H7 (cell line): Measurements from ENCODE around the gene KRTAP1-1. TPM values are rescaled to one million over a fixed set of nuclear protein-coding genes. Genes with fewer than 3 reads are reported as not detected.
"Not testable (repeated sequence)": the region's sequence is repeated elsewhere in the genome, so short reads cannot be mapped to it uniquely, and the experiment has no call there.

Experiments used
- DNase-seq: peaks from one replicate; pipeline ENCODE4 v3.0.0; 2012
- H3K27me3 ChIP-seq: 2 replicates; pipeline ENCODE4 v1.6.0; 2011; ENCODE audit warnings: mild to moderate bottlenecking, low read length; ENCODE audit not compliant: control insufficient read depth, insufficient read depth
- H3K36me3 ChIP-seq: replicated peaks from 2 replicates; pipeline ENCODE4 v1.5.1; 2011; ENCODE audit warnings: low read length; ENCODE audit not compliant: control insufficient read depth, insufficient read depth
- H3K4me3 ChIP-seq: 2 replicates; pipeline ENCODE4 v1.5.1; 2011; ENCODE audit warnings: low read depth, mild to moderate bottlenecking, control low read depth, low read length, moderate library complexity; ENCODE audit not compliant: insufficient read depth
- total RNA-seq: library from RNA; depleted of rRNA; stranded (reverse); fragments of >200 nt; shearing (Covaris generic); gene quantifications from 2 replicates; pipeline ENCODE4 v1.2.3, GENCODE V29; 2014

KRTAP1-1 gene
- total RNA-seq, 1 experiment from 2014 or later = not detected

DNA sequence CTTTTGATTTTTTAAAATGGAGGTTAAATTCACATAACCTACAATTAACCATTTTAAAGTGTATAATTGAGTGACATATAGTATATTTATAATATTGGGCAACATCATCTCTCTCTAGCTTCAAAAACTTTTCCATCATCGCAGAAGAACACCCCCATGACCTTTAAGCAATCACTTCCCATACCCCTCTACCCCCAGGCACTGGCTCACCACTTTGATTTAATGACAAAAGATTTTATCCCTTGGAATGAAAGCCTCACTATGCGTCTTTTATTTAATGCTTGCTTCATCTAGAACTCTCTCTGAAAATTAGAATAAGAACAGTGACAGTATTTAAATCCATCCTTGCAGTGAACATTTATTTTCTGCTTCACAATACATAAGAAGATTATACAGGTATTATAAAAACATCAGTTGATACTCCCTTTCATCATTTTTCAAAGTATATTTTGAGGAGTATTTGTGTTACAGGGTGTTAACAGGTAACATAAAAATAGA lies 3.3 kb downstream of the KRTAP1-1 start:
- peak; percentile 36 for DNase-seq
- Histone ChIP-seq H3K4me3 (no peak overlapping the region), H3K36me3 (no peaks in the 10 kb centered on the region), H3K27me3 (no peaks in the 10 kb centered on the region)

DNA sequence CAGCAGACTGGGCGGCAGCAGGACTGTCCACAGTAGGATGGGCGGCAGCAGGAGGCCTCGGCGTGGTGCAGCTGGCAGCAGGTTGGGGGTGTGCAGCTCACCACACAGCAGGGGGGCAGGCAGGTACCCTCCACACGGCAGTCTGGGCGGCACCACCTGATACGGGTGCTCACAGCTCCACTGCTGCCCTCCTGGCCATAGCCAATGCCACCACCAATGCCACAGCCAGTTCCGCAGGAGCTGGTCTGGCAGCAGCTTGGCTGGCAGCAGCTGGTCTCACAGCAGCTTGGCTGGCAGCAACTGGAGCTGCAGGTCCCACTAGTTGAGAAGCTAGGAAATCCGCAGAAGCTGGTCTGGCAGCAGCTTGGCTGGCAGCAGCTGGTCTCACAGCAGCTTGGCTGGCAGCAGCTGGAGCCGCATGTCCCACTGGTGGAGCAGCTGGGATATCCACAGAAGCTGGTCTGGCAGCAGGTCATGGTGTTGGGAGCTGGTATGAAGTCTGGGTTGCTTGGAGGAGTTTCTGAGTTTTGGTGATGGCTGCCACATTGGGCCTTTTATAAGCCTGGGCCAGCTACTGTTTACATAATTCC lies 6.8 kb downstream of the KRTAP1-1 start, which contains the start of gene KRTAP1-3:
Gene KRTAP1-3, minus strand, starts transcription at position 529 of the 590 bp plus-strand sequence. Its CDS starts 53 bp downstream, at position 476.
- H3K36me3 ChIP-seq, H3K4me3 ChIP-seq, DNase-seq, H3K27me3 ChIP-seq: not testable (repeated sequence)

DNA sequence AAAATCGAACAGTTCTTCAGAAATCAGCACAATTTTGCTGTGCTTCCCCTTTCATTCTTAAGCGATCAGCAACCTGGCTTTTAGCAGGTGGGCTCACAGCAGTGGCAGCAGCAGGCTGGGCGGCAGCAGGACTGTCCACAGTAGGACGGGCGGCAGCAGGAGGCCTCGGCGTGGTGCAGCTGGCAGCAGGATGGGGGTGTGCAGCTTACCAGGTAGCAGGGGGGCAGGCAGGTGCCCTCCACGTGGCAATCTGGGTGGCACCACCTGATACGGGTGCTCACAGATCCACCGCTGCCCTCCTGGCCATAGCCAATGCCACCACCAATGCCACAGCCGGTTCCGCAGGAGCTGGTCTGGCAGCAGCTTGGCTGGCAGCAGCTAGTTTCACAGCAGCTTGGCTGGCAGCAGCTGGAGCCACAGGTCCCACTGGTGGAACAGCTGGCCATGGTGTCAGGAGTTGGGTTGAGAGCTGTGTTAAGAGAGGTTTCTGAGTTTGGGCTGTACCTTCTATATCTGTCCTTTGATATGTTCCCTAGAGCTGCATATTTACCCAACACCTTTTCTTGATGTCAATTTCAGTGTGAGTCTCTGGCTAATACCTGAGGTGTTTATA lies 11.5 kb downstream of the KRTAP1-1 start, which contains the start of gene KRTAP1-4:
Gene KRTAP1-4, minus strand, starts transcription at position 563 of the 613 bp plus-strand sequence. Its CDS starts 117 bp downstream, at position 446.
- H3K27me3 ChIP-seq = no peaks in the 10 kb centered on the region
- H3K4me3 ChIP-seq = no peak within 1 kb of the TSS
- DNase-seq = no peak
- no peaks in the 10 kb centered on the region for H3K36me3 ChIP-seq

DNA sequence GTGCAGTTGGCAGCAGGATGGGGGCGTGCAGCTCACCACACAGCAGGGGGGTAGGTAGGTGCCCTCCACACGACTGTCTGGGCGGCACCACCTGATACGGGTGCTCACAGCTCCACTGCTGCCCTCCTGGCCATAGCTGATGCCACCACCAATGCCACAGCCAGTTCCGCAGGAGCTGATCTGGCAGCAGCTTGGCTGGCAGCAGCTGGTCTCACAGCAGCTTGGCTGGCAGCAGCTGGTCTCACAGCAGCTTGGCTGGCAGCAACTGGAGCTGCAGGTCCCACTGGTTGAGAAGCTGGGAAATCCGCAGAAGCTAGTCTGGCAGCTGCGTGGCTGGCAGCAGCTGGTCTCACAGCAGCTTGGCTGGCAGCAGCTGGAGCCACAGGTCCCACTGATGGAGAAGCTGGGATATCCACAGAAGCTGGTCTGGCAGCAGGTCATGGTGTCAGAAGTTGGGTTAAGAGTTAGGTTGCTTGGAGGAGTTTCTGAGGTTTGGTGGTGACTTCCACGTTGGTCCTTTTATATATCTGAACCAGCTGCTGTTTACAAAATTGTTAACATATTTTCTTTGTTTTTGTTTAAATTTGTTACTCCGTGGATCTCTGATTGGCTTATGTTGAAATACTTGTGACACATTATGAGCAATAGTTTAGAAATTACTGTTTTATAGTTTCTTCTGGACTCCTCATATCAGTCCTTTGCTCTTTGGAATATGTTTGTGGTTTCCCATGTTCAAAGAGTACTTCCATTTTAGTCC lies 14.4 kb downstream of the KRTAP1-1 start, which contains the start of gene KRTAP1-5:
Gene KRTAP1-5, minus strand, starts transcription at position 494 of the 757 bp plus-strand sequence. Its CDS starts 53 bp downstream, at position 441.
- H3K36me3 ChIP-seq = no peaks in the 10 kb centered on the region
- DNase-seq = no peak
- H3K27me3 ChIP-seq = no peaks in the 10 kb centered on the region
- no peak within 1 kb of the TSS for H3K4me3 ChIP-seq

DNA sequence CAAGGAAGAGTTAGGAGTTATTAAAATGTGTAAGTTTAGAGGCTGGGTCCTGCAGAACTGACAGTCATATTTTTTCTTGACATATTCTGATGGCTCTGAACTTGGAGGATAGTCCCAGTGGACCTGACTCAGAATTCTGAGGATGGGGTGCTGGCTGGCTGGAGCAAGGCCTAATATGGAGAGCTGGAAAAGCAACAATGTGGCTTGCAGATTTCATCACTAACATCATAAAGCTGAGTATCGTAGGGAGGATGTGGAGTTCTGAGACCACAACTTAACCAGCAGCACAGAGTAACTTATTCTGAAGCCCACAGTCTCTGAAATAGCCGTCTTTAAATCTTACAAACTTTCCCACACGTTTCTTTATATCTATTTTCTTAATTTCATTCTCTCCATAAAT lies 16.6 kb downstream of the KRTAP1-1 start:
- Histone ChIP-seq H3K36me3 (no peaks in the 10 kb centered on the region), H3K27me3 (no peaks in the 10 kb centered on the region), H3K4me3 (no peak overlapping the region)
- DNase-seq = no peak

DNA sequence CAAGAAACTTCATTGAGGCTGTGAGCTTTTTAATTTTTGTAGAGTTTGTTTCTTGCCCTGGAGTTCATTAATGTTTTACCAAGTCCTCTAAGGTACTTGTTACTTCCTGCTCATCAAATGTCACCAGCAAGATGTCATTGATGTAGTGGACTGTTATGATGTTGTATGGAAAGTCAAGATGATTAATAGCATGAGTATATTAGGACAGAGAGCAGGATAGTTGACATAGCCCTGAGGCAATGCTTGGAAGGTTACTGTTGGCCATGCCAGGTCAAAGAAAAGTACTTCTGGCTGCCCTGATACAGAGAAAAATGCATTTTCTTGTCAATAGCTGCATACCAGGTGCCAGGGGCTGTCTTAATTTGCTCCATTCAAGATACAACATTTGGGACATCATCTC lies 20.9 kb downstream of the KRTAP1-1 start:
- no peak for DNase-seq

DNA sequence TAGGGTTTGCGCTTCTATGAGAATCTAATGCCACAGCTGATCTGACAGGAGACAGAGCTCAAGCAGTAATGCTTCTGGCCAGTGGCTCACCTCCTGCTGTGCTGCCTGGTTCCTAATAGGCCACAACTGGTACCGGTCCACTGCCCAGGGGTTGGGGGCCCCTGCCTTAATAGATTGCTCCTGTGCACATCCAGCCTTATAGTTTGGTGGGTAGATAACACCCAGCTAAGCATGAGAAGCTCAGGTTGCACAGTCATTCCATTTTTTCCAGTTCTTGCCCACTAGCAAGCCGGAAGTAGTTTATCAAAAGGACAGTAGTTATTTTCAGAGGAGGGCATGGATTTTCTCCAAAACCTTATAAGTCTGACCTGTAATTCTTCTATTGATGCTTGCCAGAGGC lies 21.8 kb downstream of the KRTAP1-1 start:
- H3K27me3 ChIP-seq = no peaks in the 10 kb centered on the region
- no peak for DNase-seq
- no peaks in the 10 kb centered on the region for H3K36me3 ChIP-seq
- no peak overlapping the region for H3K4me3 ChIP-seq

More for the DNA sequence above, 20.9 kb downstream of the KRTAP1-1 start:
- Histone ChIP-seq H3K27me3 (no peaks in the 10 kb centered on the region), H3K36me3 (no peaks in the 10 kb centered on the region), H3K4me3 (no peak overlapping the region)

DNA sequence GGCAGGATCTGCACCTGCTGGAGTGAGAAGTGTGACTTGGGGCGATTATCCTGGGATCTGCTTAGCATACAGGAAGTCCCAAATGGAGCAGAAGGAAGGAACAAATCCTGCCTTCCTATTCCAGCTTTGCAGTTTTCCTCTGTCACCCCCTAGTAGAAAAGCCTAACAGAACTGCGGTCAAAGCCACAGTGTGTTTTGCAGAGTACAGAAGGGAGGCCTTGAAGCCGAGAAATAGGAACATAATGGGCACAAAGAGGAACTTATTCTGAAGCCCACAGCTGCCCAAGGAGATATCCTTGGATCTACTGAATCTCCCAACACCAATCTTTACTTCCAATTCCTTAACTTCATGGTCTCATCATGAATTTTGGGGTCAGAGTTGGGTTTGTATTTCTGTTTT lies 22.7 kb downstream of the KRTAP1-1 start:
- Histone ChIP-seq H3K36me3 (no peaks in the 10 kb centered on the region), H3K4me3 (no peak overlapping the region), H3K27me3 (no peaks in the 10 kb centered on the region)
- DNase-seq = no peak

DNA sequence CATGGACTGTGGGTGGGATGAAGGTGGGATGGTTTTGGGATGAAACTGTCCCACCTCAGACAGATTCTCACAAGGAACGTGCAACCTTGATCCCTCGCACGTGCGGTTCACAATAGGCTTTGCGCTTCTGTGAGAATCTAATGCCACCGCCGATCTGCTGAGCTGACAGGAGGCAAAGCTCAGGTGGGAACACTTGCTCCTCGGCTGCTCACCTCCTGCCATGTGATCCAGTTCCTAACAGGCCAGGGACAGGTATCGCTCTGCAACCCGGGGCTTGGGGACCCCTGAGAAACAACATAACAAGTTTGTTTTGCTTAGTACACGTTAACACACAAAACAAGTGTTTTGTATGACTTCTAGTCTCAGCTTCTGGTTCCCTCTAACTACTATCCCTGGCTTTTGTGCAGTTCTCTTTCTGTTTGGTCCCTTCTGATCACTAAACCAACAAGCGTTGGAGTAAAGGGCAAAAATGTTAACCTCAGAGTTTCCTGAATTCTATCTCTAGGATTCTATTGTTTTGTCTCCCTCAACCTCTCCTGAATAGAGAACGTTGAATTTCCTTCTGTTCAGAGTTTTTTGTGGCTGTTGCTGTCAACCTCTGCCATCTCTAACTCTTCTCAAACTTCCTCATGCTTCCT lies 24.6 kb downstream of the KRTAP1-1 start:
- no peak for DNase-seq
- Histone ChIP-seq H3K36me3 (no peaks in the 10 kb centered on the region), H3K27me3 (no peaks in the 10 kb centered on the region), H3K4me3 (no peak overlapping the region)

DNA sequence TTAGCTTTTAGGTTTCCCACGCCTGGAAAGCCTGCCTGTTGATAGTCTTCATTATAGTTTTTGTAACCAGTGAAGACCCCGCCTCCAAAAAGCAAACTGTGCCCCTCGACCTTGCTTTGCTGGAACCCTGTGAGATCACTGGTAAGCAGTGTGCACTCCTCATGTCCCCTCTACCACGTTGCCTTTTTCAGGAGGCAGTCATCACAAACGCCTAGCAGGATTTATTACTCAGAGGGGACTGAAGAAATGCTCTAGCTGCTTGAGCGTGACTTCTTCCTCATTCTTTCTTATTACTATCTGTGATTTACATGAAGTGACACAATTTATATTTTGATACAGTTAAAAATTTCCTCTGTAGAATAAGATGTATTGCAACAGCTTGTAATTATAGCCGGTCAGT lies 25.8 kb downstream of the KRTAP1-1 start:
- DNase-seq = no peak
- no peaks in the 10 kb centered on the region for H3K27me3 ChIP-seq

DNA sequence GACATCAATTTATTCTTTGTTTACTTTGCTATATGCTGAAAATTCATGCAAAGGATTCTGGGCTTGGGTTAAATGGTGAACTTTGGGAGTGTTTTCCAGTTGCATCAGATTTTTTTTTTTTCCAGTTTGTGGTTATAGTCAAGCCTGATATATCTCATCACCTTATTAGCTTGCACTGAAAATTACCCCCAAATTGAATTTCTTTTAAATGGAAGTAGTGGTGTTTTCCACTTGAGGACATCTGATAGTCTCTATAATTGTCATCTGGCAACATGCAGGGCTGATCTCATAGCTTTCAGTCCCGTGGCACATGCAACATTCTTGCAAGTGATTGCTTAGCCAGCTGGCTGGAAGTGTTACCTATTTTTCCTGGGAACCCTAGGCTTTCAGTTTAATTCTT lies 27.6 kb downstream of the KRTAP1-1 start:
- DNase-seq = no peak
- Histone ChIP-seq H3K4me3 (no peak overlapping the region), H3K27me3 (no peaks in the 10 kb centered on the region), H3K36me3 (no peaks in the 10 kb centered on the region)

More for the DNA sequence above, 25.8 kb downstream of the KRTAP1-1 start:
- H3K36me3 ChIP-seq = no peaks in the 10 kb centered on the region
- H3K4me3 ChIP-seq = no peak overlapping the region

DNA sequence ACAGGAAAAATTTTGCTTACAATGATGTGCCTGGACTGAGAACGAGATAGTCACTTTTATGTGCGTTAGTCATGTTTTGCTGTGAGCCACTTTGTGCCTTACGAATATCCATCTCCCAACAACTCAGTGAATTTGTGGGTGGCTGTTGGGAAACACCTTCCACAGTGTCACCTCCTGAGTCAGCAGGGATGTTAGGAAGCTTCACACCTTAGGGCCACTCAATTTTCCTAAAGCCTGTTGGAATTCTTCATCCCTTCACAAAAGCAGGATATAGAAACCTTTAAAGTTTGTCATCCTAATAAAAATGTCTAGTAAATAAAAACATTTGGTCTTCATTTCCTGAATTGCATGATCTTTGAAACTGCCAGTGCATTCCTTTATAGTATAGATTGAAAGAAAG lies 28.1 kb downstream of the KRTAP1-1 start:
- no peaks in the 10 kb centered on the region for H3K36me3 ChIP-seq
- DNase-seq = no peak
- no peaks in the 10 kb centered on the region for H3K27me3 ChIP-seq
- H3K4me3 ChIP-seq = no peak overlapping the region

DNA sequence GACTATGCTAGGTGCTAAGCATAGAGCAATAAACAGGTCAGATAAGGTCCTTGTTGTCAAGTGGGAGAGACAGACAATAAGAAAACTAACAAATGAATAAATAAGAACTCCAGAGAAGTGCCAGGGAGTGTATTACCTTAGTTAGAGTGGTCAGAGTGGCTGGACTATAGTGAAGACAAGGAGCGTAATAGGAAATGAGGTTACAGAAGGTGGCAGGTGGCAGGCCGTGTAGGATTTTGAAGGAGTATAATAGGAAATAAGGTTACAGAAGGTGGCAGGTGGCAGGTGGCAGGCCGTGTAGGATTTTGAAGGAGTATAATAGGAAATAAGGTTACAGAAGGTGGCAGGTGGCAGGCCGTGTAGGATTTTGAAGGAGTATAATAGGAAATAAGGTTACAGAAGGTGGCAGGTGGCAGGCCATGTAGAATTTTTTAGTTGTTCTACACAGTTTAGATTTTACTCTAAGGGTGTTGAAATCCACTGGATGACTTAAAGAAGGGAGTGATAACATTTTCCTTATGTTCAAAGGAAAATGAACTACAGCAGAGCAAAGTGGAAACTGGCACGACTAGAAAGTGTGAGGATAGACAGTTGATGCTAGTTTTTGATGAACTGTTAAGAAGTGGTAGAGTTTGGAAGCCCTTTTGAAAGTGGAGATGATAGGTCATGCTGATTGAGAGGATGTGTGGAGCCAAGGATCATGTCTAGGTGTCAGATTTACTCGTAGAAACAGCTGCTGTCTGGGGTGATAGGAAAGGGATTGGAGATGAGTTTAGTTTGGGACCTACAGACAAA lies 28.7 kb downstream of the KRTAP1-1 start:
- Histone ChIP-seq H3K4me3 (no peak overlapping the region), H3K36me3 (no peaks in the 10 kb centered on the region), H3K27me3 (no peaks in the 10 kb centered on the region)
- no peak for DNase-seq

DNA sequence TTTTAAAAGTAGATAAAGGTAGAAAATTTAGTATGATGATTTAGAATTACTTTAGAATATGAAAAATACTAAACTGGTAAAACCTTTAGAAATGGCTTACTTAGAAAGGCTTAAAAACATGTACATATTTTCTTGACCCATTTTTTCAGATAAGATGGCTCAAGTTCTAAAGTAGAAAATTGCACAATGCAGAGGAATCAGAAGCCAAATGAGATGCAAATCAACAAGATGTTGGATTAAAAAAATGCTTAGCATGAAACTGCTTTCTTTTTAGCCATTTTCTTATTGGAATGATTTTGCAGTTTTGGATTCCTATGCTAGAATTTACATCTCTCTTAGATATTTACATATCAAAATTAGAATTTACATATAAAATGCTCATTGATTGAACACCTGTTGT lies 30.8 kb downstream of the KRTAP1-1 start:
- no peak for DNase-seq
- no peaks in the 10 kb centered on the region for H3K36me3 ChIP-seq
- H3K4me3 ChIP-seq = no peak overlapping the region
- H3K27me3 ChIP-seq = no peaks in the 10 kb centered on the region
